Activated naive CD4-positive, alpha-beta T cell treated with anti-CD3 and anti-CD28 coated beads, Interleukin-2, amount 50 U/mL, for 72 hours (primary cell): Measurements from ENCODE around the gene RNF157. TPM values are rescaled to one million over a fixed set of nuclear protein-coding genes. Genes with fewer than 3 reads are reported as not detected.

Experiments used
- ATAC-seq, 2 donors: fragments of 150-1000 bp; cut with Tn5 transposase; 2 replicates each; pipeline ENCODE4 v1.10.0; 2021; ENCODE audit warnings: mild to moderate bottlenecking in 2 of 2, moderate library complexity in 2 of 2
- DNase-seq, 2 donors: peaks; one replicate each; pipeline ENCODE4 v3.0.0; 2021 to 2022; ENCODE audit warnings: low spot score in 2 of 2
- H3K27ac Mint-ChIP-seq, 2 donors: one replicate each; pipeline ENCODE4 v1.8.0; 2022; ENCODE audit warnings: mild to moderate bottlenecking in 2 of 2, mixed read lengths in 2 of 2
- H3K36me3 Mint-ChIP-seq, 2 donors: one replicate each; pipeline ENCODE4 v1.8.0; 2022; ENCODE audit warnings: mixed read lengths in 2 of 2
- H3K9me3 Mint-ChIP-seq, 2 donors: one replicate each; pipeline ENCODE4 v1.8.0; 2022; ENCODE audit warnings: mixed read lengths in 2 of 2
- total RNA-seq, 2 donors: library from RNA; stranded (reverse); gene quantifications; one replicate each; pipeline ENCODE4 v1.2.3, GENCODE V29; 2022

The RNF157 gene
- total RNA-seq, 2 donors from 2014 or later, result 22.0 to 35.1 TPM

GRCh38 chr17:76150712-76151622 lies 89.3 kb downstream of the RNF157 start:
- H3K27ac Mint-ChIP-seq, result peak overlapping the region in 1 of 2 donors; percentile 79
- no peaks in the 10 kb centered on the region for H3K9me3 Mint-ChIP-seq
- peaks cover 24 to 25% of the 10 kb centered on the region in 2 donors for H3K36me3 Mint-ChIP-seq
- ATAC-seq, result no peak
- DNase-seq, result no peak

DNA sequence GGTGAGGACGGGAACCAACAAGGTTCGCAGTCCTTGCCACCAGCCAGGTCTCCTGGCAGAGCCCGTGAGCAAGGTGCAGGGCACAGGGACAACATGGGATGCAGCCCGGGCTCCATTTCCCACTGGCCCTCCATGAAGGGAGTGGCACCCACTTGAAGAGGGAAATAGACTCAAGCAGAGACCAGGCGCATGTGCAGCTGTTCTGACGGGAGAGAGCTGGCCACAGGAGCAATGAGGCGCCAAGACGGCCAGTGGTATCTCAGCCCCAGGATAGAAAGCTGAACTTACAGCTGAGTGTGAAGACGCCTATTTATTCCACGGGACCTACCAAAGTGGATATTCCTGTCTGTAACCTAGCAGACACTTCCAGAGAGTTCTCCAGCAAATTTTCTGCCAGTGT lies 91.1 kb downstream of the RNF157 start:
- H3K9me3 Mint-ChIP-seq, result no peaks in the 10 kb centered on the region
- DNase-seq (no peak), ATAC-seq (no peak)
- H3K36me3 Mint-ChIP-seq, result peaks cover 24% of the 10 kb centered on the region in 2 donors
- H3K27ac Mint-ChIP-seq, result peak overlapping the region in 1 of 2 donors; percentile 46

DNA sequence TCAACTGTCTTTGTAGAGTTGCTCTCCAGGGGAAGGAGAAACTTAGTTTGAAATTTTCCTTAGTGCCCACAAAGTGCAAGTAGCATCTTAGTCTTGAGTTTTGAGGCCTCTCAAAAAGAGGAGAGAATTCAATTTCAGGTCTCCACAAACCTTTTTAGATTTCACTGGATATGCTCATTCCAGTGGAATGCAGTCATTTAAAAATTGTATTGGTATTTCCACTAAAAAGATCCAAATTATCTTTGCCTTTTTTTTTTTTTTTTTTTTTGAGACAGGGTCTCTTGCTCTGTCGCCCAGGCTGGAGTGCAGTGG lies 92.3 kb downstream of the RNF157 start:
- no peak overlapping the region for H3K27ac Mint-ChIP-seq
- no peaks in the 10 kb centered on the region for H3K9me3 Mint-ChIP-seq
- peaks cover 18 to 19% of the 10 kb centered on the region in 2 donors for H3K36me3 Mint-ChIP-seq
- ATAC-seq (no peak), DNase-seq (no peak)

DNA sequence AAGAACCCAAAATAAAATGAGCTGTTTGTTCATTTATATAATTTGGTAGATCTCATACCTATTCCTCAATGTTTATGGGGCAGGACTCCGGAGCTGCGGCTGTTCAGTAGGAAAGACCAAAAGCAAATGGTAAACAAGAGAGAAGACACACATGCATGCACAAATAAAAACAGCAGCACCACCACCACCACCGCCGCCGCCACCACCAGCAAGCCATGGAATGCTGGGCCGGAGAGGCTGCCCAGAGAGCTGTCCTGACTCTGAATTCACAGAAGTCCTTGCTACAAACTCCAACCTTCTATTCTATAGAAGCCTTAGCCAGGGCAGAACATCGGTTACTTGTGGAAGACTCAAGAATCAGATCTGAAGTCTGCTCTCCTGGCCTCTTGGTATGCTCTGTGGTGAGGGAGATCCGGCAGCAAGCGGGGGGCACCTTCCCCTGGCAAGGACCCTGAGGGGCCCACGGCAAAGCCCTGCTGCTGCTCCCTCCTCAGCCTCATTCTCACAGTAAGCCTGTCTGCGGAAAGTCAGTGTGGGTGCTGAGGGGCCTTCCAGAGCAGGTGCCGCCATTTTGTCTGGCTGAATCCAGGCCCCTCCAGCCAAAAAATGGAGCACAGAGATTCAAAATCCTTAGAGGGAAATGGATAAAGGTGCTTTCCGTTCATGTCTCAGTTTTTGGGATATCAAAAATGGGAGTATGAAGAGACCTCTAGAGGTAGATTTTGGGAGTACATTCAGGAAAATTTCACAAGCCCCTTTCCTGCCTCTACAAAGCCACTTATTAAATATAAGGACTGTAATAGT lies 92.9 kb downstream of the RNF157 start:
- DNase-seq, result peak in 1 of 2 donors; percentile 52
- Mint-ChIP-seq H3K9me3 (no peaks in the 10 kb centered on the region), H3K36me3 (peaks cover 15 to 19% of the 10 kb centered on the region in 2 donors), H3K27ac (no peak overlapping the region)
- no peak for ATAC-seq

DNA sequence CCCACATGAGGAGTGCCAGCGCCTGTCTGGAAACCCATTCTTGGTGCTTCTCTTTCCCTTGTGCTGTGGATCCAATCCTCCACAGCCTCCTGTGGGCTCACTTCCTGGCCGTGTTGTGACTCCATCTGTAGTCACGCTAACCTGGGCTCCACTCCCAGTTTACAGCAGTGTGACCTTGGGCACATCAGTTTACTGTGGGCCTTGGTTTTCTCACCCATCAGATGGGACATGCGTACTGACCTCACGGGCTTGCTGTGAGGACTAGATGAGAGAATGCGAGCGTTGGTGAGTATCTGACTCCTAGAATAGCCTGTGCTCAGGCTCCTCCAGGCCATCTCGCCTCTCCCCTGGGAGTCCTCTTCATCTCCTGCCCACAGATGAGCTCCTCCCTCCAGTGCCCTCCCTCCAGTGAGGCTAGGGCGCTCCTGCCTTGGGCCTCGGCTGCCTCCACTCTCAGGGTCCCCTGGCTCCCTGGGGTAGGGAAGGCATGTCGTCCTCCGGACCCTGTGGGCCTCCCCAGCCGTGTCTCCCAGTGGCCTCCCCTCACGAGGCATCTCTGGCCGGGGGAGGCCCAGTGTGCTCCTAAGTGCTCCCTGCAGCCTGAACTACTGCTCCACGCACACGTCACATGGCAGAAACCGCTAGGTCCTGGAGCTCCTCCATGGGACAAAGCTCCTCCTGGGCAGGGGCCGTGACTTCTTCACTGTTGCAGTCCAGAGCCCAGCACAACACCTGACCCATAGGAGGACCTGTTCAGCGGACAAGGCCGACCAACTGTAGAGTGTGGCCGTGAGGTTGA lies 94.0 kb downstream of the RNF157 start:
- Mint-ChIP-seq H3K27ac (peak overlapping the region; percentile 94 to 97), H3K36me3 (peaks cover 8 to 9% of the 10 kb centered on the region in 2 donors), H3K9me3 (no peaks in the 10 kb centered on the region)
- peak in 1 of 2 donors; percentile 55 for DNase-seq
- ATAC-seq, result peak in 1 of 2 donors; percentile 49

- DNase-seq (peak in 1 of 2 donors; percentile 58), ATAC-seq (peak in 1 of 2 donors; percentile 67)
- H3K27ac Mint-ChIP-seq, result peak overlapping the region; percentile 94 to 97
- peaks cover 0 to 9% of the 10 kb centered on the region in 2 donors for H3K36me3 Mint-ChIP-seq
- no peaks in the 10 kb centered on the region for H3K9me3 Mint-ChIP-seq
These were observed 94.9 kb downstream of the RNF157 start for GRCh38 chr17:76145231-76146052.

DNA sequence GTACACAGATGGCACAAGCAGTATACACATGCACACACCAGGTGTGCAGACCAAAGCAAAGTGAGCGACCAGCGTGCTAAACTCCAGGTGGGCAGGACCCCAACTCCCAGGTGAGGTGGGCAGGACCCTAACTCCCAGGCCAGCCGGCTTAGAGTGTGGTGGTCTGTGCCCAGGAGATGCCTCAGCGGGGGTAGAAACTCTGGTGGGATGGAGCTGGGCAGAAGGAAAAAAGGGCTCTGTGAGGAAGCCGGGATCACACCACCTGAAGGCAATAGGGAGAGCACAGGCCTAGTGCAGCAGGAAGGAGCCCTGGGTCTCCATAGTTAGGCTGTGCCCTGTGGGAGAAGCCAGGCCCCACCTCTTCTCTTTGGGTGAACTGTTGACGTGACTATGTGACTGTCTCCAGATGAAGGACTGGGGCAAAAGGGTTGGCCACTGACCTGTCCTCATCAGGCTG lies 97.7 kb downstream of the RNF157 start:
- peak in 1 of 2 donors; percentile 49 for DNase-seq
- Mint-ChIP-seq H3K27ac (peak overlapping the region; percentile 75 to 97), H3K9me3 (no peaks in the 10 kb centered on the region), H3K36me3 (peaks cover 0 to 9% of the 10 kb centered on the region in 2 donors)
- ATAC-seq, result no peak

DNA sequence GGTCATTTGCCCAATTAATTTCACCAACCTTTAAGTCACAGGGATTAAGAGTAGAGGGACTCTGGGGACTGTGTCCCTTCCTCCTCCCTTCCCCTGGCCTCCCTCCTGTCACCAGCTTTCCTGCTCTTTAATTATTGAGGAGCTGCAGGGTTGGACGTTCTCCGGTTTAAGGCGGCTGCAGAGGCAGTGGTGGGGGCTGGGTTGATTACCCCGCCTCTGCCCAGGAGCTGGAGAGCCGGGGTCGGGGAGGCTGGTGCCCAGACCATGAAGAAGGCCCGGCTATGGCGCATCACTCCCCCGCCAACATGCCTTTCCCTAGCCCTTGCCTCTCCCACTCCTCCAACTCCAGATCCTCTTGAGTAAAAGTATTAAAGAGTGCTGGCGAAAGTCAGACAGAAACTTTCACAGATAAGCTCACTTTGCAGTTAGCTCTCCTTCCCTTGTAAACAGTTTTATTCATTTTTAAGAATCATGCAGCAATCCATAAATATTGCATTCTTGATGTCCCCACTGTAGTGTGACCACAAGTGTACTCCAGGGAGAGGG lies 98.2 kb downstream of the RNF157 start:
- Mint-ChIP-seq H3K27ac (peak overlapping the region in 1 of 2 donors; percentile 97), H3K36me3 (peaks cover 0 to 9% of the 10 kb centered on the region in 2 donors), H3K9me3 (no peaks in the 10 kb centered on the region)
- DNase-seq, result peak in 1 of 2 donors; percentile 39
- ATAC-seq, result no peak

DNA sequence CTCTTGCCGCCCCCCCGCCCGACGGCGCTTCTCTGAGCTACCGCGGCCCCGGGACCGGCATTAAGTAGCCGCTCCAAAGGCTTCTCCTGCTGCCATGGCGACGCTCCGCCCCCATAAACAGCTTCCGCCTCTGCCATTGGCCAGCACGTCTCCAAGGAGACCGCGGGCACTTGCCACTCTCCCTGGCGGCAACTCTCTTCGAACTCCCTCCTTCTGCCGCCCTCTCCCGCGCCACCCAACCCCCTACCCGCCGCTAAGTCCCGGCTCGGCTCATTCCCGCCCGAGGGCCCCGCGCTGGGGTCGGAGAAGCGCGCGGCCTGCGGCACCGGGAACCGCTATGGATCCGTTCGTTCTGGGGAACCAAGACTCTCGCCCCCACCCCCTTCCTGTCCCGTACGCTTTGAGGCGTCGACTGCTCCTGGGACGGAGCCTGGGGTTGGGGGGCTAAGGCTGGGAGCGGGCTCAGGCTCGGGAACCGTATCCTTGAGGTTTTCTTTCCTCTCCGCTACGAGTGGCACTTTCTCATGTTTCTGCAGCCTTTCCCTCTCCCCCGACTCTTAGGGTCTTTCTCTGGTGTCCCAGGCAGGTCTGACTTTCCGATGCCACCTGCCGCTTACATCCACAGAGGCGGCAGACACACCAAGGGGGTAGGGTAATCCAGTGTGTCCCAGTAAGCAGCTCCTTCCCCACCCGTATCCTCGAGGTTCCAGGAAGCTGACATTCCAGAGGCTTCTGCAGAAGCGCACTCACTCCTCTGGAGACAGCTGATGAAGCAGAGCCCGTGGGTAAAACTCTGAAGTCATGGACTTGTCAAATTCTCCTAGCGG lies 98.9 kb downstream of the RNF157 start, which contains the start of gene FOXJ1:
Gene FOXJ1 (minus strand): TSS at position 34 of the 827 bp plus-strand sequence. CDS start 850 bp downstream, outside the sequence.
- DNase-seq, result peak; percentile 89 to 94
- ATAC-seq, result peak; percentile 78 to 90
- H3K27ac Mint-ChIP-seq, result peak within 1 kb of the TSS in 1 of 2 donors; percentile 39
- H3K9me3 Mint-ChIP-seq, result no peaks in the 10 kb centered on the region
- peaks cover 0 to 9% of the 10 kb centered on the region in 2 donors for H3K36me3 Mint-ChIP-seq

GRCh38 chr17:76140661-76141211 lies 99.6 kb downstream of the RNF157 start:
- no peak for ATAC-seq
- H3K36me3 Mint-ChIP-seq, result peaks cover 0 to 5% of the 10 kb centered on the region in 2 donors

GRCh38 chr17:76139801-76140660 lies 100.3 kb downstream of the RNF157 start:
- DNase-seq (no peak), ATAC-seq (peak; percentile 27 to 32)
- H3K36me3 Mint-ChIP-seq, result no peaks in the 10 kb centered on the region
- H3K27ac Mint-ChIP-seq, result peak overlapping the region in 1 of 2 donors; percentile 36
- no peaks in the 10 kb centered on the region for H3K9me3 Mint-ChIP-seq

More at GRCh38 chr17:76140661-76141211, 99.6 kb downstream of the RNF157 start:
- Mint-ChIP-seq H3K27ac (no peak overlapping the region), H3K9me3 (no peaks in the 10 kb centered on the region)
- no peak for DNase-seq

DNA sequence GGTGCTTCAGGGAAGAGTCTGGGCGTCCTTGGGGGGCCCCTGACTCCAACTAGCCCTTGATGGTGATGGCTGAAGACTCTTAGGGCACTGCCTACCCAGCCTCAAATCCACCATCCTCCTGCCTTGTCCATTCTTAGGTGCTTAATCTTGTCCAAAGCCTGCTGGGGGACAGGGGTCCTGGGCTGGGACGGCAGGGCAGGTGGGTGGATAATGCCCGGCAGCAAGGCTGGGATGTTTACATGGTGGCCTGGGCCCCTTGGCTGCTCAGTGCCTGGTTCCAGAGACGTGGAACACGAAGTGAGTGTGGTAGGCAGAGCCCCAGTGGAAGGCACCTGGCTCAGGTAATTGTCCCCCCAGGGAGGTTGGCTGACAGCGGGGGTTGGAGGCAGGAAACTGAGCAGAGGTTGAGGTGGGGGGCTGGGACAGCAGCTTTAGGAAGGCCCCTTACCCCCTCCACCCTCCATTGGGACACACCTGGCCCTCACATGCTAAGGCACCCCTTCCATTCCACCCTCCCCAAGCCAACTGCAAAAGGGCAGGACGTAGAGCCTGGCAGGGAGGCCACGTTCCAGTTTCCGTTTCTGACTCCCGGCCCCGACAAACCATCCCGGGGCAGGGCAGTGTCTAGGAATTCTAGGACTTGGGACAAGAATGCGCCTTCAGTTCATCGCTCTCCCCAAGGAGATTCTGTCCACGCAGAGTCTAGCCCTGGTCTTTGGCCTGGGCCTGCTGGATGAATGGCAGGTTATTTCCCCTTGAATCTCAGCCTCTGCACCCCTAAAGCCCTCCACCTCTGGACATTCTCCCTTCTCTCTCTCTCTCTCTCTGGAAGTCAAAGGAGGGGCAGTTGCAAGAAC lies 101.2 kb downstream of the RNF157 start:
- no peak for ATAC-seq
- Mint-ChIP-seq H3K9me3 (no peaks in the 10 kb centered on the region), H3K36me3 (no peaks in the 10 kb centered on the region), H3K27ac (peak overlapping the region in 1 of 2 donors; percentile 36)
- DNase-seq, result no peak
